ENCODE measurements around the gene DNAH14.
"Not testable (repeated sequence)": the region's sequence is repeated elsewhere in the genome, so short reads cannot be mapped to it uniquely, and the experiment has no call there.

DNA sequence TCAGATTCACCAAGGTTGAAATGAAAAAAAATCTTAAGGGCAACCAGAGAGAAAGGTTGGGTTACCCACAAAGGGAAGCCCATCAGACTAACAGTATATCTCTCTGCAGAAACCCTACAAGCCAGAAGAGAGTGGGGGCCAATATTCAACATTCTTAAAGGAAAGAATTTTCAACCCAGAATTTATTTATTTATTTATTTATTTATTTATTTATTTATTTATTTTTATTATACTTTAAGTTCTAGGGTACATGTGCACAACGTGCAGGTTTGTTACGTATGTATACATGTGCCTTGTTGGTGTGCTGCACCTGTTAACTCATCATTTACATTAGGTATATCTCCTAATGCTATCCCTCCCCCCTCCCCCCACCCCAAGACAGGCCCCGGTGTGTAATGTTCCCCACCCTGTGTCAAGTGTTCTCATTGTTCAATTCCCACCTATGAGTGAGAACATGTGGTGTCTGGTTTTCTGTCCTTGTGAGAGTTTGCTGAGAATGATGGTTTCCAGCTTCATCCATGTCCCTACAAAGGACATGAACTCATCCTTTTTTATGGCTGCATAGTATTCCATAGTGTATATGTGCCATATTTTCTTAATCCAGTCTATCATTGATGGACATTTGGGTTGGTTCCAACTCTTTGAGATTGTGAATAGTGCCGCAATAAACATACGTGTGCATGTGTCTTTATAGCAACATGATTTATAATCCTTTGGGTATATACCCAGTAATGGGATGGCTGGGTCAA is 282.4 kb downstream of the DNAH14 start:
- TF ChIP-seq, protein P1, sequence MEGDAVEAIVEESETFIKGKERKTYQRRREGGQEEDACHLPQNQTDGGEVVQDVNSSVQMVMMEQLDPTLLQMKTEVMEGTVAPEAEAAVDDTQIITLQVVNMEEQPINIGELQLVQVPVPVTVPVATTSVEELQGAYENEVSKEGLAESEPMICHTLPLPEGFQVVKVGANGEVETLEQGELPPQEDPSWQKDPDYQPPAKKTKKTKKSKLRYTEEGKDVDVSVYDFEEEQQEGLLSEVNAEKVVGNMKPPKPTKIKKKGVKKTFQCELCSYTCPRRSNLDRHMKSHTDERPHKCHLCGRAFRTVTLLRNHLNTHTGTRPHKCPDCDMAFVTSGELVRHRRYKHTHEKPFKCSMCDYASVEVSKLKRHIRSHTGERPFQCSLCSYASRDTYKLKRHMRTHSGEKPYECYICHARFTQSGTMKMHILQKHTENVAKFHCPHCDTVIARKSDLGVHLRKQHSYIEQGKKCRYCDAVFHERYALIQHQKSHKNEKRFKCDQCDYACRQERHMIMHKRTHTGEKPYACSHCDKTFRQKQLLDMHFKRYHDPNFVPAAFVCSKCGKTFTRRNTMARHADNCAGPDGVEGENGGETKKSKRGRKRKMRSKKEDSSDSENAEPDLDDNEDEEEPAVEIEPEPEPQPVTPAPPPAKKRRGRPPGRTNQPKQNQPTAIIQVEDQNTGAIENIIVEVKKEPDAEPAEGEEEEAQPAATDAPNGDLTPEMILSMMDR (IDR thresholded peaks at IDR 0.05) = not testable (repeated sequence)
- not testable (repeated sequence) for TF ChIP-seq POLR2A (IDR thresholded peaks at IDR 0.05)
